Activated CD4-positive, CD25-positive, alpha-beta regulatory T cell treated with anti-CD3 and anti-CD28 coated beads, Interleukin-2, amount 50 U/mL, for 16 hours (primary cell): ENCODE results near the gene BCR.

Source experiments
- DNase-seq: peaks from one replicate; pipeline ENCODE4 v3.0.0-alpha.2; 2020; ENCODE audit warnings: low read depth, low spot score

BCR gene

GRCh38 chr22:23262518-23263332 is 82.4 kb downstream of the BCR start:
- DNase-seq, result no peak

- no peak for DNase-seq
Observed at GRCh38 chr22:23263651-23264555, 83.6 kb downstream of the BCR start.

GRCh38 chr22:23264610-23265367 is 84.5 kb downstream of the BCR start:
- no peak for DNase-seq

- no peak for DNase-seq
Observed at GRCh38 chr22:23265368-23265700, 85.0 kb downstream of the BCR start.

GRCh38 chr22:23266780-23267179 is 86.5 kb downstream of the BCR start:
- no peak for DNase-seq

- DNase-seq, result no peak
Observed at GRCh38 chr22:23267226-23268043, 87.1 kb downstream of the BCR start.

- DNase-seq, result no peak
Observed at GRCh38 chr22:23268139-23268712, 87.9 kb downstream of the BCR start.

GRCh38 chr22:23268877-23269276 is 88.6 kb downstream of the BCR start:
- no peak for DNase-seq

- DNase-seq, result no peak
Observed at GRCh38 chr22:23269441-23270211, 89.3 kb downstream of the BCR start.

- no peak for DNase-seq
Observed at GRCh38 chr22:23270212-23270733, 90.0 kb downstream of the BCR start.

GRCh38 chr22:23270798-23271596 is 90.7 kb downstream of the BCR start:
- DNase-seq, result no peak

GRCh38 chr22:23271597-23271908 is 91.2 kb downstream of the BCR start:
- no peak for DNase-seq

- no peak for DNase-seq
Observed at GRCh38 chr22:23272371-23272770, 92.1 kb downstream of the BCR start.

GRCh38 chr22:23272834-23273233 is 92.5 kb downstream of the BCR start:
- DNase-seq, result no peak

GRCh38 chr22:23273445-23274145 is 93.3 kb downstream of the BCR start:
- DNase-seq, result no peak

GRCh38 chr22:23274146-23274526 is 93.8 kb downstream of the BCR start:
- DNase-seq, result no peak

- DNase-seq, result no peak
Observed at GRCh38 chr22:23274891-23275694, 94.8 kb downstream of the BCR start.

- DNase-seq, result no peak
Observed at GRCh38 chr22:23275751-23276150, 95.4 kb downstream of the BCR start.
